Memory B cell (primary cell): ENCODE data around the gene DNAJC1.

Source experiments
- ATAC-seq: fragments of 150-1000 bp; cut with Tn5 transposase; 2 replicates; pipeline ENCODE4 v1.10.0; 2021; ENCODE audit warnings: low read depth, mild to moderate bottlenecking, moderate library complexity
- DNase-seq, 2 donors: peaks; one replicate each; pipeline ENCODE4 v3.0.0; 2022; ENCODE audit warnings: low spot score in 2 of 2
- H3K27ac Mint-ChIP-seq: one replicate; pipeline ENCODE4 v1.8.0; 2022; ENCODE audit warnings: mild to moderate bottlenecking, moderate library complexity, mixed read lengths
- H3K27me3 Mint-ChIP-seq: one replicate; pipeline ENCODE4 v1.8.0; 2022; ENCODE audit warnings: mixed read lengths
- H3K36me3 Mint-ChIP-seq: one replicate; pipeline ENCODE4 v1.8.0; 2022; ENCODE audit warnings: mild to moderate bottlenecking, mixed read lengths
- H3K4me1 Mint-ChIP-seq: one replicate; pipeline ENCODE4 v1.8.0; 2022; ENCODE audit warnings: mixed read lengths
- H3K4me3 Mint-ChIP-seq: one replicate; pipeline ENCODE4 v1.8.0; 2022; ENCODE audit warnings: mild to moderate bottlenecking, moderate library complexity, mixed read lengths
- H3K9me3 Mint-ChIP-seq: one replicate; pipeline ENCODE4 v1.8.0; 2022; ENCODE audit warnings: mixed read lengths

Gene DNAJC1

GRCh38 chr10:21962358-21962757 is 41.2 kb downstream of the DNAJC1 start:
- no peak overlapping the region for H3K27ac Mint-ChIP-seq

GRCh38 chr10:21961847-21962246 is 41.7 kb downstream of the DNAJC1 start:
- DNase-seq (no peak), ATAC-seq (no peak)
- Mint-ChIP-seq H3K27ac (no peak overlapping the region), H3K4me3 (no peak overlapping the region), H3K4me1 (peaks cover 3% of the 10 kb centered on the region), H3K9me3 (peaks cover 6% of the 10 kb centered on the region), H3K36me3 (peaks cover 9% of the 10 kb centered on the region), H3K27me3 (no peaks in the 10 kb centered on the region)

More at GRCh38 chr10:21962358-21962757, 41.2 kb downstream of the DNAJC1 start:
- Mint-ChIP-seq H3K4me3 (no peak overlapping the region), H3K4me1 (peaks cover 3% of the 10 kb centered on the region), H3K27me3 (no peaks in the 10 kb centered on the region), H3K36me3 (peaks cover 11% of the 10 kb centered on the region), H3K9me3 (peaks cover 6% of the 10 kb centered on the region)
- no peak for DNase-seq
- ATAC-seq, result no peak

GRCh38 chr10:21959998-21960397 is 43.5 kb downstream of the DNAJC1 start:
- Mint-ChIP-seq H3K4me1 (peaks cover 3% of the 10 kb centered on the region), H3K9me3 (peaks cover 3% of the 10 kb centered on the region), H3K27me3 (no peaks in the 10 kb centered on the region), H3K4me3 (no peak overlapping the region), H3K27ac (no peak overlapping the region), H3K36me3 (peaks cover 3% of the 10 kb centered on the region)
- no peak for DNase-seq
- no peak for ATAC-seq

- no peak for ATAC-seq
- Mint-ChIP-seq H3K4me3 (no peak overlapping the region), H3K27me3 (no peaks in the 10 kb centered on the region), H3K9me3 (no peaks in the 10 kb centered on the region), H3K4me1 (peaks cover 2% of the 10 kb centered on the region), H3K36me3 (no peaks in the 10 kb centered on the region), H3K27ac (no peak overlapping the region)
- no peak for DNase-seq
Measured at GRCh38 chr10:21954690-21955089, 48.8 kb downstream of the DNAJC1 start.

GRCh38 chr10:21954132-21954531 is 49.4 kb downstream of the DNAJC1 start:
- H3K27me3 Mint-ChIP-seq, result no peaks in the 10 kb centered on the region

GRCh38 chr10:21953585-21954057 is 49.9 kb downstream of the DNAJC1 start:
- no peaks in the 10 kb centered on the region for H3K9me3 Mint-ChIP-seq

More at GRCh38 chr10:21954132-21954531, 49.4 kb downstream of the DNAJC1 start:
- peaks cover 2% of the 10 kb centered on the region for H3K4me1 Mint-ChIP-seq
- H3K9me3 Mint-ChIP-seq, result no peaks in the 10 kb centered on the region
- H3K4me3 Mint-ChIP-seq, result no peak overlapping the region
- DNase-seq (no peak), ATAC-seq (no peak)
- no peak overlapping the region for H3K27ac Mint-ChIP-seq
- no peaks in the 10 kb centered on the region for H3K36me3 Mint-ChIP-seq

GRCh38 chr10:21950566-21950965 is 53.0 kb downstream of the DNAJC1 start:
- no peaks in the 10 kb centered on the region for H3K27me3 Mint-ChIP-seq
- no peak overlapping the region for H3K27ac Mint-ChIP-seq
- no peaks in the 10 kb centered on the region for H3K36me3 Mint-ChIP-seq
- H3K4me1 Mint-ChIP-seq, result peaks cover 2% of the 10 kb centered on the region
- DNase-seq (no peak), ATAC-seq (no peak)
- no peaks in the 10 kb centered on the region for H3K9me3 Mint-ChIP-seq
- no peak overlapping the region for H3K4me3 Mint-ChIP-seq

More at GRCh38 chr10:21953585-21954057, 49.9 kb downstream of the DNAJC1 start:
- Mint-ChIP-seq H3K4me3 (no peak overlapping the region), H3K36me3 (no peaks in the 10 kb centered on the region), H3K27me3 (no peaks in the 10 kb centered on the region), H3K4me1 (peaks cover 2% of the 10 kb centered on the region), H3K27ac (no peak overlapping the region)
- ATAC-seq (peak; percentile 48), DNase-seq (no peak)

GRCh38 chr10:21946946-21947345 is 56.6 kb downstream of the DNAJC1 start:
- no peaks in the 10 kb centered on the region for H3K36me3 Mint-ChIP-seq
- H3K27me3 Mint-ChIP-seq, result no peaks in the 10 kb centered on the region
- H3K9me3 Mint-ChIP-seq, result no peaks in the 10 kb centered on the region
- H3K27ac Mint-ChIP-seq, result no peak overlapping the region
- H3K4me3 Mint-ChIP-seq, result no peak overlapping the region
- no peak for DNase-seq
- no peak for ATAC-seq
- peaks cover 7% of the 10 kb centered on the region for H3K4me1 Mint-ChIP-seq

GRCh38 chr10:21944727-21945386 is 58.7 kb downstream of the DNAJC1 start:
- H3K27ac Mint-ChIP-seq, result peak overlapping the region; percentile 24
- H3K36me3 Mint-ChIP-seq, result no peaks in the 10 kb centered on the region
- H3K9me3 Mint-ChIP-seq, result no peaks in the 10 kb centered on the region
- no peaks in the 10 kb centered on the region for H3K27me3 Mint-ChIP-seq
- peaks cover 7% of the 10 kb centered on the region for H3K4me1 Mint-ChIP-seq
- no peak for ATAC-seq
- no peak overlapping the region for H3K4me3 Mint-ChIP-seq
- no peak for DNase-seq

- H3K4me3 Mint-ChIP-seq, result no peak overlapping the region
- DNase-seq (no peak), ATAC-seq (no peak)
- peaks cover 7% of the 10 kb centered on the region for H3K4me1 Mint-ChIP-seq
- no peaks in the 10 kb centered on the region for H3K27me3 Mint-ChIP-seq
- no peaks in the 10 kb centered on the region for H3K9me3 Mint-ChIP-seq
- no peak overlapping the region for H3K27ac Mint-ChIP-seq
- H3K36me3 Mint-ChIP-seq, result no peaks in the 10 kb centered on the region
Measured at GRCh38 chr10:21943633-21944265, 59.8 kb downstream of the DNAJC1 start.

GRCh38 chr10:21935439-21936023 is 68.0 kb downstream of the DNAJC1 start:
- Mint-ChIP-seq H3K27me3 (no peaks in the 10 kb centered on the region), H3K9me3 (peaks cover 3% of the 10 kb centered on the region), H3K27ac (no peak overlapping the region), H3K4me1 (no peaks in the 10 kb centered on the region), H3K36me3 (peaks cover 10% of the 10 kb centered on the region), H3K4me3 (no peak overlapping the region)
- DNase-seq (no peak), ATAC-seq (no peak)

- no peaks in the 10 kb centered on the region for H3K27me3 Mint-ChIP-seq
- DNase-seq (no peak), ATAC-seq (no peak)
- H3K4me3 Mint-ChIP-seq, result no peak overlapping the region
- peaks cover 3% of the 10 kb centered on the region for H3K9me3 Mint-ChIP-seq
- H3K36me3 Mint-ChIP-seq, result peaks cover 10% of the 10 kb centered on the region
- no peaks in the 10 kb centered on the region for H3K4me1 Mint-ChIP-seq
- H3K27ac Mint-ChIP-seq, result no peak overlapping the region
Measured at GRCh38 chr10:21934307-21934706, 69.2 kb downstream of the DNAJC1 start.

- no peak for ATAC-seq
- DNase-seq, result no peak
- Mint-ChIP-seq H3K4me1 (no peaks in the 10 kb centered on the region), H3K36me3 (no peaks in the 10 kb centered on the region), H3K27ac (no peak overlapping the region), H3K27me3 (no peaks in the 10 kb centered on the region), H3K9me3 (no peaks in the 10 kb centered on the region), H3K4me3 (no peak overlapping the region)
Measured at GRCh38 chr10:21929070-21929469, 74.5 kb downstream of the DNAJC1 start.

GRCh38 chr10:21927631-21928353 is 75.7 kb downstream of the DNAJC1 start:
- DNase-seq (no peak), ATAC-seq (no peak)
- no peaks in the 10 kb centered on the region for H3K36me3 Mint-ChIP-seq
- no peaks in the 10 kb centered on the region for H3K27me3 Mint-ChIP-seq
- H3K9me3 Mint-ChIP-seq, result no peaks in the 10 kb centered on the region
- H3K4me3 Mint-ChIP-seq, result no peak overlapping the region
- H3K4me1 Mint-ChIP-seq, result no peaks in the 10 kb centered on the region
- H3K27ac Mint-ChIP-seq, result no peak overlapping the region
